Astrocyte (in vitro differentiated cells and primary cell): ENCODE measurements around the gene SRC.

ENCODE experiments used
- CTCF ChIP-seq: IDR thresholded peaks from 2 replicates; pipeline ENCODE4 v1.5.1; 2011; ENCODE audit warnings: low read depth, mild to moderate bottlenecking, inconsistent platforms, low read length, moderate library complexity; ENCODE audit not compliant: insufficient read depth
- EZH2 ChIP-seq: IDR thresholded peaks from 2 replicates; pipeline ENCODE4 v1.6.1; 2012; ENCODE audit warnings: mild to moderate bottlenecking, low read length, inconsistent platforms; ENCODE audit not compliant: insufficient read depth

DNA sequence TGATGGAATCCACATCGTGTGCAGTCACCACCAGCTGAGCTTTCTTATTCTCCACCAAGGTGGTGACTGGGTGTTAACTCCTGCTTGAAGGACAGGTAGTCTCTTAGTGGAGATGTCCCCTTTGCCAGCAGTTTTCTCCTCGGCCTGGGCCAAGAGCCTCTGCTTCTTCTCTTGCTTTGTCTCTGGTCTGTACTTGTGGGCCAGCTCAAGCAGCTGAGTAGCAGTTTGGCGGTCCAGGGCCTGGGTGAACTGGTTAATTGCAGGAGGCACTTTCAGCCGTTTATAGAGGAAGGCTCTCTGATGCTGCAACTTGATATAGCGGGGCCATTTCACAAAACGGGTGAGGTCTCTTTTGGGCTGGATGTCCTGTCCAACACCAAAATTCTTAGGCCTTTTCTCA is 99.1 kb downstream of the SRC start:
- TF ChIP-seq EZH2 (no peak), CTCF (no peak)
